K562 (cell line): ENCODE data around the gene RAP1GAP2. TPM values are rescaled to one million over a fixed set of nuclear protein-coding genes. Genes with fewer than 3 reads are reported as not detected.

Experiments
- ATAC-seq: fragments of 200-7000 bp; cut with Tn5 transposase; 3 replicates; pipeline ENCODE4 v1.9.1; 2020; ENCODE audit warnings: moderate library complexity
- BruUV-seq: library from RNA; stranded (reverse); fragments of 400-500 nt; replicated peaks from 2 replicates; lab custom pipeline; 2021; lab: Mats Ljungman, UMichigan
- CTCF ChIA-PET: fragments of 300-600 bp; formaldehyde crosslinking; extraction: SDS; loops from one replicate; lab custom pipeline; 2021; ENCODE audit warnings: low intra/inter-chr PET ratio; lab: Yijun Ruan, JAX
- POLR2A ChIA-PET: fragments of 300-600, 350-650 bp; sonication (Branson Sonifier 250); formaldehyde crosslinking; extraction: SDS; loops from one replicate; lab custom pipeline; 2021; ENCODE audit warnings: antibody characterized with exemption, inconsistent platforms; lab: Yijun Ruan, JAX
- DNase-seq, 4 experiments: peaks; one replicate each; pipeline versions ENCODE4 v3.0.0 to v3.0.0-alpha.2; 2011 to 2018; ENCODE audit warnings: low spot score in 3 of 4, mixed read lengths in 3 of 4; ENCODE audit errors: extremely low read depth in 1 of 4
- FAIRE-seq: peaks from 2 replicates; lab custom pipeline; 2011; peaks lifted over from hg19 to GRCh38; lab: Jason Lieb, UNC
- H2AFZ ChIP-seq: 2 replicates; pipeline ENCODE4 v1.6.0; 2011; ENCODE audit warnings: low read depth, low read length, control low read depth, inconsistent platforms
- H3K27ac ChIP-seq: fragments of 200-600 bp; 3 replicates; pipeline ENCODE4 v1.8.0; 2011; ENCODE audit warnings: low read depth, mild to moderate bottlenecking, control low read depth, inconsistent platforms, low read length, moderate library complexity, mixed read lengths; ENCODE audit errors: extremely low read depth
- H3K27me3 ChIP-seq, 2 experiments: fragments of 300-600 bp in 1 of 2; 2 replicates in 1 of 2; 3 replicates in 1 of 2; pipeline versions ENCODE4 v1.6.0 to v1.8.0; 2011; ENCODE audit warnings: inconsistent platforms in 2 of 2, low read length in 2 of 2, mild to moderate bottlenecking in 1 of 2, mixed read lengths in 1 of 2, moderate library complexity in 1 of 2; ENCODE audit not compliant: control insufficient read depth in 2 of 2, insufficient read depth in 2 of 2
- H3K36me3 ChIP-seq: fragments of 300-600 bp; 3 replicates; pipeline ENCODE4 v1.8.0; 2011; ENCODE audit warnings: mild to moderate bottlenecking, low read length, inconsistent platforms; ENCODE audit not compliant: control insufficient read depth, insufficient read depth
- H3K4me1 ChIP-seq, 2 experiments: fragments of 200-600 bp in 1 of 2; replicated peaks in 1 of 2; 2 replicates in 1 of 2; 3 replicates in 1 of 2; pipeline versions ENCODE4 v1.5.1 to v1.8.0; 2011; ENCODE audit warnings: inconsistent platforms in 2 of 2, low read length in 2 of 2, mild to moderate bottlenecking in 1 of 2, mixed read lengths in 1 of 2, moderate library complexity in 1 of 2; ENCODE audit not compliant: control insufficient read depth in 2 of 2, insufficient read depth in 2 of 2
- H3K4me2 ChIP-seq: 2 replicates; pipeline ENCODE4 v1.6.1; 2011; ENCODE audit warnings: low read length, control low read depth, inconsistent platforms, mixed read lengths; ENCODE audit not compliant: insufficient read depth
- H3K4me3 ChIP-seq: fragments of 200-600 bp; sonication (generic), shearing (Covaris generic); 2 replicates; pipeline ENCODE4 v1.5.1; 2016; ENCODE audit warnings: control low read depth, inconsistent platforms
- H3K79me2 ChIP-seq: fragments of 200-600 bp; 3 replicates; pipeline ENCODE4 v1.8.0; 2011; ENCODE audit warnings: low read length, inconsistent platforms; ENCODE audit not compliant: control insufficient read depth, insufficient read depth
- H3K9ac ChIP-seq, 2 experiments: 2 replicates each; pipeline versions ENCODE4 v1.6.0 to v1.6.1; 2011; ENCODE audit warnings: low read depth in 2 of 2, low read length in 2 of 2, control low read depth in 1 of 2, inconsistent platforms in 1 of 2, mild to moderate bottlenecking in 1 of 2, mixed read lengths in 1 of 2; ENCODE audit not compliant: insufficient read depth in 1 of 2
- H3K9me1 ChIP-seq: one replicate; pipeline ENCODE4 v1.6.0; 2011; ENCODE audit warnings: inconsistent platforms, mild to moderate bottlenecking, low read length, moderate library complexity; ENCODE audit not compliant: control insufficient read depth, insufficient read depth
- H3K9me3 ChIP-seq: replicated peaks from 2 replicates; pipeline ENCODE4 v1.5.1; 2011; ENCODE audit warnings: low read depth, low read length, inconsistent platforms; ENCODE audit not compliant: control insufficient read depth, insufficient read depth
- H4K20me1 ChIP-seq: replicated peaks from 2 replicates; pipeline ENCODE4 v1.6.1; 2011; ENCODE audit warnings: low read length, inconsistent platforms, mixed read lengths; ENCODE audit not compliant: control insufficient read depth, insufficient read depth
- STAG1 ChIP-seq: sonication (generic); formaldehyde crosslinking; IDR thresholded peaks from 2 replicates; pipeline ENCODE4 v1.5.0; 2020; ENCODE audit warnings: missing genetic modification reagents, borderline replicate concordance
- ZNF124 ChIP-seq: sonication (generic); formaldehyde crosslinking; IDR thresholded peaks from 2 replicates; pipeline ENCODE4 v1.8.1; 2022; ENCODE audit warnings: missing genetic modification reagents
- WGBS: fragments of 100-300 bp; shearing (Covaris generic); methylation state at CpG from one replicate; pipeline ENCODE4 v1.1.6; 2016; ENCODE audit warnings: low coverage, mixed read lengths; ENCODE audit not compliant: insufficient coverage; ENCODE audit errors: missing lambda C conversion rate; 5-methylcytosine and 5-hydroxymethylcytosine counted together
- in situ Hi-C: fragments of 300-500 bp; cut with MboI; formaldehyde crosslinking; loops from 4 replicates; pipeline ENCODE4 v1.15.0; 2018; ENCODE audit warnings: inconsistent platforms, mixed read lengths
- intact Hi-C: fragments of 100-400 bp; cut with micrococcal nuclease; formaldehyde crosslinking; loops from 2 replicates; pipeline ENCODE4 v1.14.2; 2022
- polyA plus RNA-seq, 8 experiments: library from polyadenylated mRNA; depleted of rRNA in 4 of 8; stranded (reverse) in 5 of 8; unstranded in 3 of 8; fragments of >200 nt; fragmentation: Nextera tagmentation in 2 of 8; fragmentation: Illumina TruSeq in 1 of 8; extraction: Ambion mirVana in 2 of 8; extraction: Trizol in 1 of 8; gene quantifications; 2 replicates each; pipeline versions ENCODE4 v1.2.1 to v1.2.3, GENCODE V29; 2011 to 2014; ENCODE audit warnings: inconsistent platforms in 1 of 8, missing spikeins in 1 of 8
- total RNA-seq, 7 experiments: library from RNA; depleted of rRNA in 6 of 7; stranded (reverse); fragments of >200 nt in 6 of 7; fragmentation: Illumina TruSeq in 2 of 7; extraction: Trizol in 2 of 7; gene quantifications; 2 replicates each; pipeline versions ENCODE4 v1.2.1 to v1.2.3, GENCODE V29; 2011 to 2021; ENCODE audit warnings: low replicate concordance in 1 of 7
- TF ChIP-seq, protein P1 (sequence below), 2 experiments: fragments of 450-650 bp in 1 of 2; sonication (generic) in 1 of 2; formaldehyde crosslinking in 1 of 2; IDR thresholded peaks in 1 of 2; conservative IDR thresholded peaks in 1 of 2; 2 replicates each; pipeline versions ENCODE4 v1.6.1 to v1.8.1; 2016 to 2023; ENCODE audit warnings: mild to moderate bottlenecking in 2 of 2, moderate library complexity in 2 of 2, inconsistent platforms in 1 of 2, missing genetic modification reagents in 1 of 2
- TF ChIP-seq, protein P2 (sequence below): sonication (generic); formaldehyde crosslinking; IDR thresholded peaks from 2 replicates; pipeline ENCODE4 v1.8.1; 2023; ENCODE audit warnings: mild to moderate bottlenecking, missing genetic modification reagents
- TF ChIP-seq, protein P3 (sequence below): sonication (generic); formaldehyde crosslinking; IDR thresholded peaks from 2 replicates; pipeline ENCODE4 v1.8.1; 2023; ENCODE audit warnings: mild to moderate bottlenecking, missing genetic modification reagents

Gene RAP1GAP2
- total and polyA plus RNA-seq, 9 of the 15 experiments (the other 6 are each of a cell fraction or from before 2014, with no cell fraction given): 0.01 to 1.3 (median 0.42) TPM; not detected in 1

DNA sequence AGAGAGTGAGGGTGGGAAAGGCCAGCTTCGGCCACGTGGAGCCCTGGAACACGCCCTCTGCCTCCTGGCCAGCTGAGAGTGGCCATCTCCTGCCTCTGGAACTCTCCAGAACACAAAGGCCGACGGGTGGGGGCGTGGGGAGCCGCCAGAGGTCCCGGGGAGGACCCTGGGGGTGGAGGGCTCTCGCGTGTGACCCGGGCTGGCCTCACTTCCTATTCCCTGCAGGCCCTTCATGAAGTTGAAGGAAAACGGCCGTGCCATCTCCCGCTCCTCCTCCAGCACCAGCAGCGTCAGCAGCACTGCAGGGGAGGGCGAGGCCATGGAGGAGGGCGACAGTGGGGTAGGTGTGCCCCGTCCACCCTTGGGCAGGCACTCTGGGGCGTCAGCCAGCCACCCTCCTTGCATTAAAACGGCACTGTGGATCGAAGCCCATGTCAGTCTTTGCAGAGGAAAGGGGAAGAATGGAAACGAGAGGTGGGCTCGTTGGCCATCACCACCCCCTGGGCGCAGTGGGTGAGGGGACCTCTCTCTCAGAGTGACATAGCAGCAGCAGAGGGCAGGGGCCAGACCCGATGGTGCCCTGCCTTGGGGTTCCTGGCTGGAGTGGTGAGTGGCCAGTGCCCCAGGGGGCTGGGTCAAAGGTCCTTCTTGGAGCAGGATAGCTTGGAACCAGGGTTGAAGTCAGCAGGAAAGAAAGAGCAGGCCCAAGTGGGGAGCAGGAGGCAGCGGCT lies 230.1 kb downstream of the RAP1GAP2 start:
- H4K20me1 ChIP-seq: no peaks in the 10 kb centered on the region
- ChIA-PET POLR2A (interaction anchor here (0.8 kb wide), 1 partner anchor 409 kb away, joined by 3 read pairs; no protein-coding TSS in a partner anchor), CTCF (no interaction called here)
- FAIRE-seq: no peak
- TF ChIP-seq, protein P1, sequence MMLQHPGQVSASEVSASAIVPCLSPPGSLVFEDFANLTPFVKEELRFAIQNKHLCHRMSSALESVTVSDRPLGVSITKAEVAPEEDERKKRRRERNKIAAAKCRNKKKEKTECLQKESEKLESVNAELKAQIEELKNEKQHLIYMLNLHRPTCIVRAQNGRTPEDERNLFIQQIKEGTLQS (IDR thresholded peaks at IDR 0.05): no peak
- TF ChIP-seq, protein P1 (CRISPR knock-in tag; conservative IDR thresholded peaks at IDR 0.05): no peak
- TF ChIP-seq, protein P2, sequence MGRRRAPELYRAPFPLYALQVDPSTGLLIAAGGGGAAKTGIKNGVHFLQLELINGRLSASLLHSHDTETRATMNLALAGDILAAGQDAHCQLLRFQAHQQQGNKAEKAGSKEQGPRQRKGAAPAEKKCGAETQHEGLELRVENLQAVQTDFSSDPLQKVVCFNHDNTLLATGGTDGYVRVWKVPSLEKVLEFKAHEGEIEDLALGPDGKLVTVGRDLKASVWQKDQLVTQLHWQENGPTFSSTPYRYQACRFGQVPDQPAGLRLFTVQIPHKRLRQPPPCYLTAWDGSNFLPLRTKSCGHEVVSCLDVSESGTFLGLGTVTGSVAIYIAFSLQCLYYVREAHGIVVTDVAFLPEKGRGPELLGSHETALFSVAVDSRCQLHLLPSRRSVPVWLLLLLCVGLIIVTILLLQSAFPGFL (CRISPR knock-in tag): no peak
- TF ChIP-seq STAG1 (CRISPR knock-in tag) (no peak), ZNF124 (no peak)
- TF ChIP-seq, protein P3, sequence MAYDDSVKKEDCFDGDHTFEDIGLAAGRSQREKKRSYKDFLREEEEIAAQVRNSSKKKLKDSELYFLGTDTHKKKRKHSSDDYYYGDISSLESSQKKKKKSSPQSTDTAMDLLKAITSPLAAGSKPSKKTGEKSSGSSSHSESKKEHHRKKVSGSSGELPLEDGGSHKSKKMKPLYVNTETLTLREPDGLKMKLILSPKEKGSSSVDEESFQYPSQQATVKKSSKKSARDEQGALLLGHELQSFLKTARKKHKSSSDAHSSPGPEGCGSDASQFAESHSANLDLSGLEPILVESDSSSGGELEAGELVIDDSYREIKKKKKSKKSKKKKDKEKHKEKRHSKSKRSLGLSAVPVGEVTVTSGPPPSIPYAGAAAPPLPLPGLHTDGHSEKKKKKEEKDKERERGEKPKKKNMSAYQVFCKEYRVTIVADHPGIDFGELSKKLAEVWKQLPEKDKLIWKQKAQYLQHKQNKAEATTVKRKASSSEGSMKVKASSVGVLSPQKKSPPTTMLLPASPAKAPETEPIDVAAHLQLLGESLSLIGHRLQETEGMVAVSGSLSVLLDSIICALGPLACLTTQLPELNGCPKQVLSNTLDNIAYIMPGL (CRISPR knock-in tag): no peak
- no peak for ATAC-seq
- H2AFZ ChIP-seq: no peak overlapping the region
- H3K4me2 ChIP-seq: no peak overlapping the region
- BruUV-seq: no TSS peak
- no peak overlapping the region for H3K4me3 ChIP-seq
- no peak overlapping the region for H3K27ac ChIP-seq
- no peaks in the 10 kb centered on the region for H3K79me2 ChIP-seq
- no peaks in the 10 kb centered on the region for H3K9me3 ChIP-seq
- H3K9me1 ChIP-seq: no peaks in the 10 kb centered on the region
- peaks cover 0 to 13% of the 10 kb centered on the region in 2 experiments; a peak in 2 of 5 replicates for H3K27me3 ChIP-seq
- WGBS: 0% methylated on average over 14 of the region's 26 CpGs
- no peak for DNase-seq
- H3K9ac ChIP-seq: no peak overlapping the region
- no peaks in the 10 kb centered on the region for H3K36me3 ChIP-seq
- intact Hi-C loops (no loop called here), in situ Hi-C loops (no loop called here)
- no peaks in the 10 kb centered on the region; a peak in 1 of 5 replicates for H3K4me1 ChIP-seq
